ENCODE results near the gene NDC80. TPM values are rescaled to one million over a fixed set of nuclear protein-coding genes. Genes with fewer than 3 reads are reported as not detected.

The NDC80 gene
- polyA plus RNA-seq, 1 donor (not counting 4 experiments of a cell fraction or from before 2014, with no cell fraction given), result 11.5 TPM

DNA sequence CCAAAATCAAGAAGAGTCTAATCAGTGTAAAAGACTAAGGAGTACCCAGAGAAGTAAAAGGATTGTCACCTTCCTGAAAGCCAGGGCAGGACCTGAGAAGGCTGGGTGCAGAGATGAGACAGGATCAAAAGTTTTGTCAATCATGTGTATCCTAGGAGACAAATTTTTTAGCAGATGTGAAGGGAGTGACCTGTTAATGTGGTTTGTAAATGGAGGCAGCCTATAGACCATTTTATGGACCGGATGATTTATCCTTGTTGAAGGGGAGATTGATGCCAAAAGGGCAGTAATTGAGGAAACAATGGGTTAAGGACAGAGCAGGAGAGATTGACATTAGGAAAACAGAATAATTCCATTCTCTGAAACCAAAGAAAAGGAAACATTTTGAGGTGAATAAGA is 813 bp downstream of the NDC80 start:
- Histone ChIP-seq H3K79me2 (ENCODE audit: control insufficient read depth, insufficient read depth, low read length) (peaks cover 44% of the 10 kb centered on the region), H3K9ac (ENCODE audit: control insufficient read depth, extremely low read depth, insufficient read depth, low read length) (peak overlapping the region; percentile 97), H3K4me2 (ENCODE audit: control insufficient read depth, extremely low read depth, insufficient read depth, low read depth, low read length) (peak overlapping the region; percentile 85), H3K9me3 (ENCODE audit: control insufficient read depth, low read depth, low read length) (no peaks in the 10 kb centered on the region), H3K4me3 (ENCODE audit: control insufficient read depth in 2 of 3, extremely low read depth in 1 of 3, insufficient read depth in 2 of 3, low read depth in 1 of 3, low read length in 3 of 3) (peak overlapping the region; percentile 63 to 94 (median 90)), H2AFZ (ENCODE audit: control insufficient read depth, low read length) (peak overlapping the region; percentile 94), H3K27me3 (ENCODE audit: control insufficient read depth, extremely low read depth, insufficient read depth, low read length) (no peaks in the 10 kb centered on the region), H3K36me3 (ENCODE audit: control insufficient read depth in 2 of 2, extremely low read depth in 1 of 2, insufficient read depth in 2 of 2, low read length in 2 of 2) (peaks cover 0 to 7% of the 10 kb centered on the region in 2 experiments), H4K20me1 (ENCODE audit: control insufficient read depth, extremely low read depth, insufficient read depth, low read length) (no peaks in the 10 kb centered on the region), H3K4me1 (ENCODE audit: control insufficient read depth, extremely low read depth, insufficient read depth, low read length) (peaks cover 21% of the 10 kb centered on the region), H3K9me1 (ENCODE audit: control insufficient read depth, extremely low read depth, insufficient read depth, low read length) (no peaks in the 10 kb centered on the region), H3K27ac (ENCODE audit: control insufficient read depth, insufficient read depth, low read length) (peak overlapping the region; percentile 99)
- TF ChIP-seq, protein P1, sequence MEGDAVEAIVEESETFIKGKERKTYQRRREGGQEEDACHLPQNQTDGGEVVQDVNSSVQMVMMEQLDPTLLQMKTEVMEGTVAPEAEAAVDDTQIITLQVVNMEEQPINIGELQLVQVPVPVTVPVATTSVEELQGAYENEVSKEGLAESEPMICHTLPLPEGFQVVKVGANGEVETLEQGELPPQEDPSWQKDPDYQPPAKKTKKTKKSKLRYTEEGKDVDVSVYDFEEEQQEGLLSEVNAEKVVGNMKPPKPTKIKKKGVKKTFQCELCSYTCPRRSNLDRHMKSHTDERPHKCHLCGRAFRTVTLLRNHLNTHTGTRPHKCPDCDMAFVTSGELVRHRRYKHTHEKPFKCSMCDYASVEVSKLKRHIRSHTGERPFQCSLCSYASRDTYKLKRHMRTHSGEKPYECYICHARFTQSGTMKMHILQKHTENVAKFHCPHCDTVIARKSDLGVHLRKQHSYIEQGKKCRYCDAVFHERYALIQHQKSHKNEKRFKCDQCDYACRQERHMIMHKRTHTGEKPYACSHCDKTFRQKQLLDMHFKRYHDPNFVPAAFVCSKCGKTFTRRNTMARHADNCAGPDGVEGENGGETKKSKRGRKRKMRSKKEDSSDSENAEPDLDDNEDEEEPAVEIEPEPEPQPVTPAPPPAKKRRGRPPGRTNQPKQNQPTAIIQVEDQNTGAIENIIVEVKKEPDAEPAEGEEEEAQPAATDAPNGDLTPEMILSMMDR (optimal IDR thresholded peaks at IDR 0.05 in 1 of 3, IDR thresholded peaks at IDR 0.05 in 1 of 3, conservative IDR thresholded peaks at IDR 0.05 in 1 of 3; ENCODE audit: extremely low read depth in 1 of 3, insufficient read depth in 2 of 3, low read length in 3 of 3), result no peak
- no peak for TF ChIP-seq EZH2 (IDR thresholded peaks at IDR 0.05; ENCODE audit: low read length)
- dilution Hi-C loops (cut with MboI; ENCODE audit: extremely low pct_ligation_motif_present, low sequenced_read_pairs), result no loop called here
- FAIRE-seq (no peak), DNase-seq (ENCODE audit: low read depth, low spot score) (no peak)

DNA sequence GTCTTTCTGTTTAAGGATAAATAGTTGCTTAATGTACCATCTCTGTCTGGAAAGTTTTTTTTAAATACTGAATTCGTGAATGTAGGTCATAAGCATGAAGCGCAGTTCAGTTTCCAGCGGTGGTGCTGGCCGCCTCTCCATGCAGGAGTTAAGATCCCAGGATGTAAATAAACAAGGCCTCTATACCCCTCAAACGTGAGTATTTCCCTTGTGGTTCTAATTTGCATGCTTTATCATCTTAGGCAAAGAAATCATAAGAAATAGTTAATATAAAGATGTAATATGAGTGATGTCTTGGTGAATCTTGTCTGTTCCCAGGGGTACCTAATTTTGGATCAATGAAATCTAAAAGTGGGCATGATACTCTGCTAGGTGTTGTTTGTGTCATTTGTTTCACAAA is 1.5 kb downstream of the NDC80 start:
- Histone ChIP-seq H3K9me3 (ENCODE audit: control insufficient read depth, low read depth, low read length) (no peaks in the 10 kb centered on the region), H3K4me1 (ENCODE audit: control insufficient read depth, extremely low read depth, insufficient read depth, low read length) (peaks cover 21% of the 10 kb centered on the region), H3K9me1 (ENCODE audit: control insufficient read depth, extremely low read depth, insufficient read depth, low read length) (no peaks in the 10 kb centered on the region), H3K4me2 (ENCODE audit: control insufficient read depth, extremely low read depth, insufficient read depth, low read depth, low read length) (peak overlapping the region; percentile 85), H4K20me1 (ENCODE audit: control insufficient read depth, extremely low read depth, insufficient read depth, low read length) (no peaks in the 10 kb centered on the region), H3K36me3 (ENCODE audit: control insufficient read depth in 2 of 2, extremely low read depth in 1 of 2, insufficient read depth in 2 of 2, low read length in 2 of 2) (peaks cover 0 to 10% of the 10 kb centered on the region in 2 experiments), H3K27ac (ENCODE audit: control insufficient read depth, insufficient read depth, low read length) (no peak overlapping the region), H3K9ac (ENCODE audit: control insufficient read depth, extremely low read depth, insufficient read depth, low read length) (peak overlapping the region; percentile 97), H3K4me3 (ENCODE audit: control insufficient read depth in 2 of 3, extremely low read depth in 1 of 3, insufficient read depth in 2 of 3, low read depth in 1 of 3, low read length in 3 of 3) (peak overlapping the region; percentile 10 to 94 (median 90)), H3K79me2 (ENCODE audit: control insufficient read depth, insufficient read depth, low read length) (peaks cover 44% of the 10 kb centered on the region), H2AFZ (ENCODE audit: control insufficient read depth, low read length) (peak overlapping the region; percentile 70), H3K27me3 (ENCODE audit: control insufficient read depth, extremely low read depth, insufficient read depth, low read length) (no peaks in the 10 kb centered on the region)
- dilution Hi-C loops (cut with MboI; ENCODE audit: extremely low pct_ligation_motif_present, low sequenced_read_pairs), result no loop called here
- DNase-seq (ENCODE audit: low read depth, low spot score), result no peak
- TF ChIP-seq, protein P1 (optimal IDR thresholded peaks at IDR 0.05 in 1 of 3, IDR thresholded peaks at IDR 0.05 in 1 of 3, conservative IDR thresholded peaks at IDR 0.05 in 1 of 3; ENCODE audit: extremely low read depth in 1 of 3, insufficient read depth in 2 of 3, low read length in 3 of 3), result no peak
- TF ChIP-seq EZH2 (IDR thresholded peaks at IDR 0.05; ENCODE audit: low read length), result no peak
- no peak for FAIRE-seq

Data from keratinocyte (primary cell).